ENCODE data around the gene AGAP1. TPM values are rescaled to one million over a fixed set of nuclear protein-coding genes. Genes with fewer than 3 reads are reported as not detected.

AGAP1 gene
- total RNA-seq, 1 donor from 2014 or later: 36.2 TPM

- intact Hi-C loops (cut with DNase I): no loop called here
- Histone ChIP-seq H3K9me3 (no peaks in the 10 kb centered on the region), H3K36me3 (no peaks in the 10 kb centered on the region), H3K27me3 (ENCODE audit: low read depth) (no peaks in the 10 kb centered on the region), H3K4me3 (no peak overlapping the region), H3K4me1 (no peaks in the 10 kb centered on the region), H3K27ac (no peak overlapping the region)
- DNase-seq (no peak), ATAC-seq (no peak)
- no peak for TF ChIP-seq CTCF (IDR thresholded peaks at IDR 0.05)
These were observed 355.1 kb downstream of the AGAP1 start for GRCh38 chr2:235848946-235849345.

- TF ChIP-seq CTCF (IDR thresholded peaks at IDR 0.05): no peak
- Histone ChIP-seq H3K9me3 (no peaks in the 10 kb centered on the region), H3K27me3 (ENCODE audit: low read depth) (no peaks in the 10 kb centered on the region), H3K4me3 (no peak overlapping the region), H3K36me3 (no peaks in the 10 kb centered on the region), H3K27ac (no peak overlapping the region), H3K4me1 (no peaks in the 10 kb centered on the region)
- DNase-seq (no peak), ATAC-seq (no peak)
- intact Hi-C loops (cut with DNase I): no loop called here
These were observed 355.6 kb downstream of the AGAP1 start for GRCh38 chr2:235849489-235849888.

- H3K4me1 ChIP-seq: no peaks in the 10 kb centered on the region
- H3K9me3 ChIP-seq: no peaks in the 10 kb centered on the region
- H3K36me3 ChIP-seq: no peaks in the 10 kb centered on the region
- H3K27ac ChIP-seq: no peak overlapping the region
- intact Hi-C loops (cut with DNase I): no loop called here
- H3K4me3 ChIP-seq: no peak overlapping the region
- no peak for ATAC-seq
- DNase-seq: no peak
- H3K27me3 ChIP-seq (ENCODE audit: low read depth): no peaks in the 10 kb centered on the region
- TF ChIP-seq CTCF (IDR thresholded peaks at IDR 0.05): no peak
These were observed 356.4 kb downstream of the AGAP1 start for GRCh38 chr2:235850289-235850688.

GRCh38 chr2:235850771-235851551 lies 357.1 kb downstream of the AGAP1 start:
- intact Hi-C loops (cut with DNase I): no loop called here
- TF ChIP-seq CTCF (IDR thresholded peaks at IDR 0.05): no peak
- no peaks in the 10 kb centered on the region for H3K27me3 ChIP-seq (ENCODE audit: low read depth)
- H3K36me3 ChIP-seq: no peaks in the 10 kb centered on the region
- H3K27ac ChIP-seq: no peak overlapping the region
- ATAC-seq (no peak), DNase-seq (no peak)
- no peaks in the 10 kb centered on the region for H3K4me1 ChIP-seq
- no peak overlapping the region for H3K4me3 ChIP-seq
- no peaks in the 10 kb centered on the region for H3K9me3 ChIP-seq

GRCh38 chr2:235851828-235852525 lies 358.1 kb downstream of the AGAP1 start:
- no peak for TF ChIP-seq CTCF (IDR thresholded peaks at IDR 0.05)
- H3K9me3 ChIP-seq: no peaks in the 10 kb centered on the region
- ATAC-seq (no peak), DNase-seq (no peak)
- no peaks in the 10 kb centered on the region for H3K4me1 ChIP-seq
- H3K4me3 ChIP-seq: no peak overlapping the region
- no peak overlapping the region for H3K27ac ChIP-seq
- intact Hi-C loops (cut with DNase I): no loop called here
- H3K36me3 ChIP-seq: no peaks in the 10 kb centered on the region
- no peaks in the 10 kb centered on the region for H3K27me3 ChIP-seq (ENCODE audit: low read depth)

Data from lower lobe of right lung (tissue), 2 donors.